Fibroblast of lung (primary cell): ENCODE results near the gene AASS.

ENCODE experiments used
- EZH2 ChIP-seq: IDR thresholded peaks from 2 replicates; pipeline ENCODE4 v1.5.1; 2012; ENCODE audit warnings: low read length, control low read depth, mild to moderate bottlenecking; ENCODE audit errors: missing control alignments
- TF ChIP-seq, protein P1 (sequence below), 2 donors: IDR thresholded peaks in 1 of 2; conservative IDR thresholded peaks in 1 of 2; 1 replicate in 1 of 2; 2 replicates in 1 of 2; pipeline ENCODE4 v1.5.1; 2011 to 2012; ENCODE audit warnings: low read length in 2 of 2, control low read depth in 1 of 2, inconsistent platforms in 1 of 2, low read depth in 1 of 2, mild to moderate bottlenecking in 1 of 2

- TF ChIP-seq, protein P1, sequence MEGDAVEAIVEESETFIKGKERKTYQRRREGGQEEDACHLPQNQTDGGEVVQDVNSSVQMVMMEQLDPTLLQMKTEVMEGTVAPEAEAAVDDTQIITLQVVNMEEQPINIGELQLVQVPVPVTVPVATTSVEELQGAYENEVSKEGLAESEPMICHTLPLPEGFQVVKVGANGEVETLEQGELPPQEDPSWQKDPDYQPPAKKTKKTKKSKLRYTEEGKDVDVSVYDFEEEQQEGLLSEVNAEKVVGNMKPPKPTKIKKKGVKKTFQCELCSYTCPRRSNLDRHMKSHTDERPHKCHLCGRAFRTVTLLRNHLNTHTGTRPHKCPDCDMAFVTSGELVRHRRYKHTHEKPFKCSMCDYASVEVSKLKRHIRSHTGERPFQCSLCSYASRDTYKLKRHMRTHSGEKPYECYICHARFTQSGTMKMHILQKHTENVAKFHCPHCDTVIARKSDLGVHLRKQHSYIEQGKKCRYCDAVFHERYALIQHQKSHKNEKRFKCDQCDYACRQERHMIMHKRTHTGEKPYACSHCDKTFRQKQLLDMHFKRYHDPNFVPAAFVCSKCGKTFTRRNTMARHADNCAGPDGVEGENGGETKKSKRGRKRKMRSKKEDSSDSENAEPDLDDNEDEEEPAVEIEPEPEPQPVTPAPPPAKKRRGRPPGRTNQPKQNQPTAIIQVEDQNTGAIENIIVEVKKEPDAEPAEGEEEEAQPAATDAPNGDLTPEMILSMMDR (conservative IDR thresholded peaks at IDR 0.05 in 1 of 2, IDR thresholded peaks at IDR 0.05 in 1 of 2; ENCODE audit: low read depth in 1 of 2, low read length in 2 of 2): no peak
- TF ChIP-seq EZH2: no peak
These were observed 2.0 kb upstream of the AASS start for GRCh38 chr7:122145937-122146645.
